Neural progenitor cell (in vitro differentiated cells): ENCODE results near the gene EFCAB8. TPM values are rescaled to one million over a fixed set of nuclear protein-coding genes. Genes with fewer than 3 reads are reported as not detected.

Experiments
- DNase-seq: peaks from one replicate; pipeline ENCODE4 v3.0.0-alpha.2; 2016; ENCODE audit warnings: low spot score
- H2AFZ ChIP-seq: fragments of 200-600 bp; sonication (generic); replicated peaks from 2 replicates; pipeline ENCODE4 v1.6.1; 2016; ENCODE audit warnings: antibody characterized with exemption
- H3F3A ChIP-seq: fragments of 200-600 bp; sonication (generic); 2 replicates; pipeline ENCODE4 v1.6.1; 2016; ENCODE audit warnings: antibody characterized with exemption, low read depth
- H3K27ac ChIP-seq: fragments of 200-600 bp; sonication (generic); 2 replicates; pipeline ENCODE4 v1.5.1; 2016; ENCODE audit warnings: mild to moderate bottlenecking
- H3K27me3 ChIP-seq: fragments of 200-600 bp; sonication (generic); 2 replicates; pipeline ENCODE4 v1.6.1; 2016; ENCODE audit warnings: mild to moderate bottlenecking, moderate library complexity
- H3K36me3 ChIP-seq: fragments of 200-600 bp; sonication (generic); 2 replicates; pipeline ENCODE4 v1.5.1; 2016
- H3K4me1 ChIP-seq: fragments of 200-600 bp; sonication (generic); 2 replicates; pipeline ENCODE4 v1.6.1; 2016; ENCODE audit warnings: mixed run types
- H3K4me2 ChIP-seq: fragments of 200-600 bp; sonication (generic); 2 replicates; pipeline ENCODE4 v1.6.1; 2016
- H3K4me3 ChIP-seq: fragments of 200-600 bp; sonication (generic); 2 replicates; pipeline ENCODE4 v1.5.1; 2016
- H3K79me2 ChIP-seq: fragments of 200-600 bp; sonication (generic); 2 replicates; pipeline ENCODE4 v1.6.1; 2016; ENCODE audit warnings: low read depth
- H3K9ac ChIP-seq: fragments of 200-600 bp; sonication (generic); 2 replicates; pipeline ENCODE4 v1.6.1; 2016
- H3K9me3 ChIP-seq: fragments of 200-600 bp; sonication (generic); 2 replicates; pipeline ENCODE4 v1.5.1; 2016; ENCODE audit warnings: low read depth
- H4K20me1 ChIP-seq: fragments of 200-600 bp; sonication (generic); 2 replicates; pipeline ENCODE4 v1.6.1; 2016; ENCODE audit warnings: low read depth
- H3K27ac Mint-ChIP-seq: 3 replicates; pipeline ENCODE4 v1.8.0; 2021; ENCODE audit warnings: mixed read lengths
- H3K27me3 Mint-ChIP-seq: 2 replicates; pipeline ENCODE4 v1.8.0; 2022; ENCODE audit warnings: low read depth, mild to moderate bottlenecking, inconsistent platforms, moderate library complexity, mixed read lengths; ENCODE audit not compliant: insufficient read depth
- H3K36me3 Mint-ChIP-seq: 3 replicates; pipeline ENCODE4 v1.8.0; 2021; ENCODE audit warnings: mixed read lengths
- H3K4me1 Mint-ChIP-seq: 3 replicates; pipeline ENCODE4 v1.8.0; 2021; ENCODE audit warnings: mixed read lengths
- H3K4me3 Mint-ChIP-seq: 3 replicates; pipeline ENCODE4 v1.8.0; 2021; ENCODE audit warnings: mild to moderate bottlenecking, moderate library complexity, mixed read lengths
- H3K9me3 Mint-ChIP-seq: 3 replicates; pipeline ENCODE4 v1.8.0; 2020; ENCODE audit warnings: mixed read lengths
- CTCF ChIP-seq: fragments of 200-600 bp; sonication (generic); IDR thresholded peaks from 2 replicates; pipeline ENCODE4 v1.5.1; 2017; ENCODE audit warnings: antibody characterized with exemption, mild to moderate bottlenecking
- EZH2 ChIP-seq: fragments of 200-600 bp; sonication (generic); IDR thresholded peaks from 2 replicates; pipeline ENCODE4 v1.6.1; 2017; ENCODE audit warnings: antibody characterized with exemption, mild to moderate bottlenecking, moderate library complexity
- EZH2phosphoT487 ChIP-seq: fragments of 200-600 bp; sonication (generic); IDR thresholded peaks from 2 replicates; pipeline ENCODE4 v1.6.1; 2017; ENCODE audit warnings: antibody characterized with exemption
- total RNA-seq: library from RNA; depleted of rRNA; stranded (reverse); fragments of >200 nt; gene quantifications from 2 replicates; pipeline ENCODE4 v1.2.3, GENCODE V29; 2015; ENCODE audit warnings: low replicate concordance

Gene EFCAB8
- total RNA-seq, 1 donor from 2014 or later, result not detected

DNA sequence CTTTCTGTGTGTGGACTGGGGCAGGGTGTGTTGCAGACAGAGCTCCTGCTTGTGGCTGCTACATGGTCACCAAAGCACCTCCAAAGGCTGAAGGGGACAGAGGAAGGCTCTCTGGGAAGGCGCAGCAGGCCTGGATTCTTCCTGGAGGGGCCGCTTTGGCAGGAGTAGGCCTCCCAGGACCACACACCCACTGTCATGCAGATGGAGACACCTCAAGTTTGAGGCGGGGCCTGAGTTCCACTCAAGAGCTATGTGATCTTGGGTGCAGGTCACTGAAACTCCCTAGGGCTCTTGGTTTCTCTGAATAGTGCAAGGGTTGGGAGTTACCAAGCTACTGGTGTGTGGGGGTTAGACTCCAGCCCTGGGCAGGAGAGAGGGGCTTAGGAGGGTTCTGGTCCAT, 27.9 kb downstream of the EFCAB8 start:
- no peaks in the 10 kb centered on the region for H3K36me3 Mint-ChIP-seq
- no peak overlapping the region for H3K4me3 Mint-ChIP-seq

DNA sequence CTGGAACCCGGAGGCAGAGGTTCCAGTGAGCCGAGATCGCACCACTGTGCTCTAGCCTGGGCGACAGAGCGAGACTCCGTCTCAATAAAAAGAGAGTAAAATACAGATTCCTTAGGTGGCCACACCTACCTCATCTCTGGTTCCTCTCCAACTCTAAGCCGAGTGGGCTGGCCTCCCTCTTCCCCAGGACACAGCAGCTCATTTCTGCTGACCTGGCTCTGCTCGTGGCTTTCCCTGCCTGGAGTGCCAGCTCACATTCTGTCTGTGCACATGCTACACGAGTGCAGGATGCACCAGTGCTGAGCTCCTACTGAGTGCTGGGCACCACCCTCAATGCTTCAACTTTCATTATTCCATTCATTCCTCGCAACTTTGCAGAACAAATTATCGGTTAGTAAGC, 28.8 kb downstream of the EFCAB8 start:
- no peaks in the 10 kb centered on the region for H3K79me2 ChIP-seq
- no peaks in the 10 kb centered on the region for H3F3A ChIP-seq
- H3K36me3 ChIP-seq, result no peaks in the 10 kb centered on the region

More for the DNA sequence above, 27.9 kb downstream of the EFCAB8 start:
- DNase-seq, result no peak
- H3K27ac Mint-ChIP-seq, result no peak overlapping the region
- Histone ChIP-seq H3K4me3 (no peak overlapping the region), H3K27me3 (no peaks in the 10 kb centered on the region), H3K4me1 (peaks cover 8% of the 10 kb centered on the region), H3K4me2 (no peak overlapping the region), H3K79me2 (no peaks in the 10 kb centered on the region), H3K27ac (no peak overlapping the region), H4K20me1 (no peaks in the 10 kb centered on the region), H3K9ac (no peak overlapping the region), H3K9me3 (no peaks in the 10 kb centered on the region), H2AFZ (peak overlapping the region; percentile 2), H3F3A (no peaks in the 10 kb centered on the region), H3K36me3 (no peaks in the 10 kb centered on the region)
- H3K4me1 Mint-ChIP-seq, result peaks cover 11% of the 10 kb centered on the region
- H3K9me3 Mint-ChIP-seq, result no peaks in the 10 kb centered on the region
- H3K27me3 Mint-ChIP-seq, result peaks cover 7% of the 10 kb centered on the region
- TF ChIP-seq EZH2phosphoT487 (no peak), EZH2 (no peak), CTCF (no peak)

GRCh38 chr20:32888636-32889035, 29.9 kb downstream of the EFCAB8 start:
- DNase-seq, result no peak
- H3K27ac ChIP-seq, result no peak overlapping the region
- H3K9ac ChIP-seq, result no peak overlapping the region
- no peaks in the 10 kb centered on the region for H3K79me2 ChIP-seq
- Mint-ChIP-seq H3K27me3 (peaks cover 7% of the 10 kb centered on the region), H3K4me3 (no peak overlapping the region), H3K36me3 (no peaks in the 10 kb centered on the region), H3K4me1 (peaks cover 13% of the 10 kb centered on the region), H3K9me3 (no peaks in the 10 kb centered on the region), H3K27ac (no peak overlapping the region)
- no peaks in the 10 kb centered on the region for H4K20me1 ChIP-seq
- H2AFZ ChIP-seq, result no peak overlapping the region
- TF ChIP-seq EZH2 (no peak), CTCF (no peak), EZH2phosphoT487 (no peak)
- H3K4me3 ChIP-seq, result no peak overlapping the region
- H3F3A ChIP-seq, result no peaks in the 10 kb centered on the region
- H3K4me1 ChIP-seq, result peaks cover 9% of the 10 kb centered on the region
- no peak overlapping the region for H3K4me2 ChIP-seq
- no peaks in the 10 kb centered on the region for H3K9me3 ChIP-seq
- no peaks in the 10 kb centered on the region for H3K27me3 ChIP-seq
- no peaks in the 10 kb centered on the region for H3K36me3 ChIP-seq

More for the DNA sequence above, 28.8 kb downstream of the EFCAB8 start:
- H2AFZ ChIP-seq, result no peak overlapping the region
- no peak overlapping the region for H3K4me3 ChIP-seq
- Mint-ChIP-seq H3K9me3 (no peaks in the 10 kb centered on the region), H3K27ac (no peak overlapping the region), H3K36me3 (no peaks in the 10 kb centered on the region), H3K4me1 (peaks cover 14% of the 10 kb centered on the region), H3K27me3 (peaks cover 7% of the 10 kb centered on the region), H3K4me3 (no peak overlapping the region)
- TF ChIP-seq CTCF, result no peak
- no peak for TF ChIP-seq EZH2phosphoT487
- TF ChIP-seq EZH2, result no peak
- no peak overlapping the region for H3K4me2 ChIP-seq
- no peaks in the 10 kb centered on the region for H4K20me1 ChIP-seq
- peaks cover 8% of the 10 kb centered on the region for H3K4me1 ChIP-seq
- H3K27ac ChIP-seq, result no peak overlapping the region
- no peaks in the 10 kb centered on the region for H3K9me3 ChIP-seq
- no peak overlapping the region for H3K9ac ChIP-seq
- H3K27me3 ChIP-seq, result no peaks in the 10 kb centered on the region
- no peak for DNase-seq
